Progenitor cell of endocrine pancreas (in vitro differentiated cells): ENCODE results near the gene NISCH. TPM values are rescaled to one million over a fixed set of nuclear protein-coding genes. Genes with fewer than 3 reads are reported as not detected.

Experiments used
- DNase-seq: peaks from one replicate; pipeline ENCODE4 v3.0.0; 2021; ENCODE audit warnings: low spot score; ENCODE audit not compliant: unreplicated experiment
- H3K27ac Mint-ChIP-seq: 2 replicates; pipeline ENCODE4 v1.8.0; 2021; ENCODE audit warnings: mild to moderate bottlenecking, moderate library complexity, mixed read lengths
- H3K27me3 Mint-ChIP-seq: 2 replicates; pipeline ENCODE4 v1.8.0; 2021; ENCODE audit warnings: mixed read lengths
- H3K36me3 Mint-ChIP-seq: 2 replicates; pipeline ENCODE4 v1.8.0; 2022; ENCODE audit warnings: mixed read lengths; ENCODE audit not compliant: insufficient read depth
- H3K4me1 Mint-ChIP-seq: 2 replicates; pipeline ENCODE4 v1.8.0; 2021; ENCODE audit warnings: low read depth, mixed read lengths
- H3K4me3 Mint-ChIP-seq: 2 replicates; pipeline ENCODE4 v1.8.0; 2021; ENCODE audit warnings: low read depth, mild to moderate bottlenecking, moderate library complexity, mixed read lengths
- H3K9me3 Mint-ChIP-seq: 2 replicates; pipeline ENCODE4 v1.8.0; 2021; ENCODE audit warnings: low read depth, mixed read lengths
- CTCF ChIP-seq: fragments of 200-600 bp; sonication (generic); IDR thresholded peaks from one replicate; pipeline ENCODE4 v1.5.0; 2021; ENCODE audit warnings: antibody characterized with exemption, mild to moderate bottlenecking; ENCODE audit not compliant: unreplicated experiment
- total RNA-seq: library from RNA; stranded (reverse); gene quantifications from 2 replicates; pipeline ENCODE4 v1.2.1, GENCODE V29; 2021

Gene NISCH
- total RNA-seq, 1 donor from 2014 or later, result 214 TPM

GRCh38 chr3:52488746-52489145 lies 33.3 kb downstream of the NISCH start:
- no peaks in the 10 kb centered on the region for H3K9me3 Mint-ChIP-seq
- peaks cover 7% of the 10 kb centered on the region for H3K36me3 Mint-ChIP-seq
- H3K4me1 Mint-ChIP-seq, result peaks cover 5% of the 10 kb centered on the region
- no peak overlapping the region for H3K27ac Mint-ChIP-seq
- no peak for TF ChIP-seq CTCF
- DNase-seq, result no peak
- H3K4me3 Mint-ChIP-seq, result no peak overlapping the region
- H3K27me3 Mint-ChIP-seq, result no peaks in the 10 kb centered on the region

DNA sequence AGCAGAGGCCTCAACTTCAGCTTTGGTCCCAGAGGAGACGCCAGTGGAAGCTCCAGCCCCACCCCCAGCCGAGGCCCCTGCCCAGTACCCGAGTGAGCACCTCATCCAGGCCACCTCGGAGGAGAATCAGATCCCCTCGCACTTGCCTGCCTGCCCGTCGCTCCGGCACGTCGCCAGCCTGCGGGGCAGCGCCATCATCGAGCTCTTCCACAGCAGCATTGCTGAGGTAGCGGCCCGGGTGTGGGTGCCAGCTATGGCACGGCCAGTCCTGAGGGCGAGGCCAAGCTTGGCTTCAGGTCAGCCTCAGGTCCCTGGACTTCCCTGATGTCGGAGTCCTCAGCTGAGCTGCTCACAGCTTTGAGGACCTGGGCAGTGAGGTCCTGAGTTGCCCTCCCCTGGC lies 34.0 kb downstream of the NISCH start:
- no peak for DNase-seq
- Mint-ChIP-seq H3K27me3 (no peaks in the 10 kb centered on the region), H3K36me3 (peaks cover 7% of the 10 kb centered on the region), H3K4me3 (no peak overlapping the region), H3K9me3 (no peaks in the 10 kb centered on the region), H3K27ac (no peak overlapping the region), H3K4me1 (peaks cover under 1% of the 10 kb centered on the region)
- no peak for TF ChIP-seq CTCF

DNA sequence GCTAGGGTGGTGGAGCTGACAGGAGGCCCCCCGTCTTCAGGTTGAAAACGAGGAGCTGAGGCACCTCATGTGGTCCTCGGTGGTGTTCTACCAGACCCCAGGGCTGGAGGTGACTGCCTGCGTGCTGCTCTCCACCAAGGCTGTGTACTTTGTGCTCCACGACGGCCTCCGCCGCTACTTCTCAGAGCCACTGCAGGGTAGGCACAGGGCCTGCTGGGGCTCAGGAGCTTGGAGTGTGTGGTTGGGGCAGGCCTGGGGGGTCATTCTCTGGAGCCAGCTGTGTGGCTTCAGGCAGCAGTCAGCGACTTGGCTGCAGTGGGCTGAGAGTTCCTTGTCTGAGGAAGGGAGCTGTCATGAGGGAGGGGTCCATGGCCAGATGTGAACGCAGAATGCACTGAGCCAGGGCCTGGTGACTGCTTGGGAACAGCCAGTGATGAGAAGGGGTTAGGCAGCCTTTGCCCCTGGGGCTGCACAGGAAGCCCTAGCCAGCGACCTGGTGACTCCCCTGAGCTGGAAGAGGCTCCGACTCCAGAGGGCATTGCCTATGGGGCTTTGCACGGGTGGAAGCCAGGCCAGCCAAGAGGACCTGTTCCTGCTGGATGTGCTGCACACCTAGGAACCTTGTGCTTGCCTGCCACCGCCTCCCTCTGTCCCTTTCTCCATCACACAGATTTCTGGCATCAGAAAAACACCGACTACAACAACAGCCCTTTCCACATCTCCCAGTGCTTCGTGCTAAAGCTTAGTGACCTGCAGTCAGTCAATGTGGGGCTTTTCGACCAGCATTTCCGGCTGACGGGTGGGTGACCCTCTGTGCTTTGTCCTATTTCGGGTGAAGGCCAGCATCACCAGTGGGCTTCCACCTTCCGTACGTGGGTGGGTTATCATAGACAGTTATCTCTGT lies 34.9 kb downstream of the NISCH start:
- no peak overlapping the region for H3K4me3 Mint-ChIP-seq

GRCh38 chr3:52490939-52491526 lies 35.6 kb downstream of the NISCH start:
- Mint-ChIP-seq H3K4me3 (no peak overlapping the region), H3K9me3 (no peaks in the 10 kb centered on the region), H3K27ac (no peak overlapping the region), H3K36me3 (peaks cover 4% of the 10 kb centered on the region), H3K27me3 (no peaks in the 10 kb centered on the region), H3K4me1 (peaks cover 2% of the 10 kb centered on the region)
- no peak for DNase-seq
- no peak for TF ChIP-seq CTCF

More for the DNA sequence above, 34.9 kb downstream of the NISCH start:
- no peaks in the 10 kb centered on the region for H3K9me3 Mint-ChIP-seq
- TF ChIP-seq CTCF, result no peak
- no peak for DNase-seq
- H3K27me3 Mint-ChIP-seq, result no peaks in the 10 kb centered on the region
- peaks cover 2% of the 10 kb centered on the region for H3K4me1 Mint-ChIP-seq
- H3K27ac Mint-ChIP-seq, result no peak overlapping the region
- peaks cover 6% of the 10 kb centered on the region for H3K36me3 Mint-ChIP-seq

GRCh38 chr3:52492059-52492458 lies 36.7 kb downstream of the NISCH start:
- Mint-ChIP-seq H3K4me3 (no peak overlapping the region), H3K27ac (no peak overlapping the region), H3K4me1 (peaks cover 2% of the 10 kb centered on the region), H3K9me3 (no peaks in the 10 kb centered on the region), H3K36me3 (peaks cover 4% of the 10 kb centered on the region), H3K27me3 (no peaks in the 10 kb centered on the region)
- TF ChIP-seq CTCF, result no peak
- DNase-seq, result no peak
